Cardiac fibroblast (primary cell): ENCODE data around the gene SRPX.
A peak's percentile ranks its signal among the peaks of the same experiment; 100 is the strongest.

ENCODE experiments used
- DNase-seq, 2 donors: peaks; one replicate each; pipeline versions ENCODE4 v3.0.0 to v3.0.0-alpha.2; 2010; ENCODE audit warnings: low read depth in 2 of 2
- H3K4me3 ChIP-seq, 2 donors: replicated peaks in 1 of 2; 1 replicate in 1 of 2; 2 replicates in 1 of 2; pipeline ENCODE4 v1.5.1; 2011; ENCODE audit warnings: low read depth in 2 of 2, low read length in 2 of 2, mild to moderate bottlenecking in 2 of 2, moderate library complexity in 1 of 2
- TF ChIP-seq, protein P1 (sequence below): IDR thresholded peaks from one replicate; pipeline ENCODE4 v1.5.1; 2011; ENCODE audit warnings: low read depth, mild to moderate bottlenecking, low read length, inconsistent platforms

Gene SRPX

GRCh38 chrX:38183596-38183995 is 37.1 kb downstream of the SRPX start:
- H3K4me3 ChIP-seq, result no peak overlapping the region
- TF ChIP-seq, protein P1, sequence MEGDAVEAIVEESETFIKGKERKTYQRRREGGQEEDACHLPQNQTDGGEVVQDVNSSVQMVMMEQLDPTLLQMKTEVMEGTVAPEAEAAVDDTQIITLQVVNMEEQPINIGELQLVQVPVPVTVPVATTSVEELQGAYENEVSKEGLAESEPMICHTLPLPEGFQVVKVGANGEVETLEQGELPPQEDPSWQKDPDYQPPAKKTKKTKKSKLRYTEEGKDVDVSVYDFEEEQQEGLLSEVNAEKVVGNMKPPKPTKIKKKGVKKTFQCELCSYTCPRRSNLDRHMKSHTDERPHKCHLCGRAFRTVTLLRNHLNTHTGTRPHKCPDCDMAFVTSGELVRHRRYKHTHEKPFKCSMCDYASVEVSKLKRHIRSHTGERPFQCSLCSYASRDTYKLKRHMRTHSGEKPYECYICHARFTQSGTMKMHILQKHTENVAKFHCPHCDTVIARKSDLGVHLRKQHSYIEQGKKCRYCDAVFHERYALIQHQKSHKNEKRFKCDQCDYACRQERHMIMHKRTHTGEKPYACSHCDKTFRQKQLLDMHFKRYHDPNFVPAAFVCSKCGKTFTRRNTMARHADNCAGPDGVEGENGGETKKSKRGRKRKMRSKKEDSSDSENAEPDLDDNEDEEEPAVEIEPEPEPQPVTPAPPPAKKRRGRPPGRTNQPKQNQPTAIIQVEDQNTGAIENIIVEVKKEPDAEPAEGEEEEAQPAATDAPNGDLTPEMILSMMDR, result no peak
- peak in 1 of 2 donors; percentile 19 for DNase-seq

GRCh38 chrX:38181357-38181756 is 39.3 kb downstream of the SRPX start:
- TF ChIP-seq, protein P1, result no peak
- H3K4me3 ChIP-seq, result no peak overlapping the region
- DNase-seq, result no peak

DNA sequence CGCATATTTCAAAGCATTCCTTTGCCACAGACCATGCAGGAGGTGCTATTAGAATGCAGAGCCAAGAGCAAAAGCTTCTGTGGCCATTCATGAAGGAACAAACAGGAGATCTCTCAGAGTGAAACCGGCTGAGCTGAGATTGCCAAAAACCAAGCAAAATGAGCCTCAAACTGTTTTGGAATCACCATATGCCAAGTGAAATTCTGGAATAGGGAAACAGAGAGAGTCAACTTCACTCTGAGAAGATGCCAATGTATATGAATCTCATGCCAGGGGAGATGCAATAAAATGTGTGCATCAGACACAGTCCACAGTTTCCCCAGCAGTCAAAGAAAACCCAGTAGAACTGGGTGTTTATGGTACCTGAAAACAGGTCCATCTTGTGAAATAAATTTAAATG is 42.3 kb downstream of the SRPX start:
- no peak overlapping the region for H3K4me3 ChIP-seq
- DNase-seq, result no peak
- TF ChIP-seq, protein P1, result no peak

DNA sequence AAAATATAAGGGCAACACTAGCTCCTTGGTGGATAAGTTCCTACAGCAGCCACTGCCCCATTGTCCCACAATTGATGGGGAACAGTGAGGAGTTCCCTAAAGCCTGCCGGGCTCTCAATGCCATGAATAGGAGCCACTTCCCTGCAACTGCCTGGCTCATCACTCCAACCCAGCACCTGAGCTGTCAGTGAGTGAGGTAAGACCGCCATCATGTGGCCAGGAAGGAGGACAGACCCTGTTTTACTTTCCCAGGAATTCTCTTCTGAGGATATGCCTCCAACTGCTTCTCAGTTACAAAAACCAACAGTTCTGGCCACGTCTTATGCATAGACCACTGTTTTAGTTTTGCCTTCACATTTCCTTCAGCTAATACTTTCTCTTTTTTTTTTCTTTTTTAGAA is 45.5 kb downstream of the SRPX start:
- no peak overlapping the region for H3K4me3 ChIP-seq
- peak in 1 of 2 donors; percentile 21 for DNase-seq
- TF ChIP-seq, protein P1, result peak; percentile 28

DNA sequence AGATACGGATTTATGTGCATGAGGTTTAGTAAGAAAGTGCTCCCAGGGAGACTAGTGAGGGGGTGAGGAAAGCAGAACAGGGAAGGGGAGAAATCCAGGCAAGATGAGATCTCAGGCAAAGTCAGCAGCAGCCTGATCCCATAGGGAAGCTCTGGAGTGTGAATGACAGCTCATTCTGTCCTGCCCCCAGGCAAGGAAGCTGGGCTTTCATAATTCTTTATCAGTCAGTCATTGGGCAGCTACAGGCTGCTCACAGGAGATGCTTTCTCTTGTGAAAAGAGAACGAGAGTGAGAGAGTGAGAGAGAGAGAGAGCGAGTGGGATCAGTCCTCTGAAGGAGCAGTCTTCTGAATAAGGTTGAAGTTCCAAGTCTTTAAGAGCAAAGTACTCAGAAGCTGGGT is 48.1 kb downstream of the SRPX start:
- TF ChIP-seq, protein P1, result no peak
- no peak for DNase-seq

GRCh38 chrX:38170556-38170955 is 50.1 kb downstream of the SRPX start:
- no peak for DNase-seq
- no peak overlapping the region for H3K4me3 ChIP-seq
- TF ChIP-seq, protein P1, result no peak

More for the DNA sequence above, 48.1 kb downstream of the SRPX start:
- H3K4me3 ChIP-seq, result no peak overlapping the region

DNA sequence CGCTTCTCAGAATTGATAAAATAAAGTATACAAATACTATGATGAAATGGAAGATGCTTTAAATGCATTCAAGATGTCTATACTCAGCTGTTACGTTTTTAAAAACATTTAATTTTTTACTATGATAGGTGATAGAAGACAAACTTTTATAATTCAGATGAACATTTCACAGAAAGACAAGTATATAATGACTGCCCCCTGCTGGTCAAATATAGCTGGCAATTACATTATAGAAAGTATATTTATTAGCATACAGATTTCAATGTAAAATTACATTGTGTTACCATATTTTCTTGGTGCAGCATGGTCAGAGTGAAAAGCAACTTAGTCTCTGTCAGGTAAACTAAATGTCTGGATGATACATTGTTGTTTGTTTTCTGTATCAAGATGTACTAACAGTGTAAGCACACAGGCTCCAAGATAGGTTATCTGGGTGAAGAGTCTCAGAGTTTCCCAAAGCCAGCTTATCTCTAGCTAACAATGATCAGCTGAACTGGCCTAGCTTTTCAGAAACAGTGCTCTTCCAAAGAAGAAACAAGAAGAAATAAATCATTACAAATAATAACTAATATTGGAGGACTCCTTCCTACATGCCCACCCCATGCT is 54.1 kb downstream of the SRPX start:
- TF ChIP-seq, protein P1, result peak; percentile 20
- H3K4me3 ChIP-seq, result no peak overlapping the region
- DNase-seq, result peak; percentile 39 to 48
